Measurements from ENCODE around the gene MAP2K5. TPM values are rescaled to one million over a fixed set of nuclear protein-coding genes. Genes with fewer than 3 reads are reported as not detected.

MAP2K5 gene
- total RNA-seq, 2 donors from 2014 or later: 14.5 to 24.7 TPM

- Mint-ChIP-seq H3K27ac (no peak overlapping the region), H3K4me1 (ENCODE audit: low read depth in 2 of 2) (no peaks in the 10 kb centered on the region), H3K36me3 (no peaks in the 10 kb centered on the region), H3K4me3 (no peak overlapping the region), H3K9me3 (no peaks in the 10 kb centered on the region), H3K27me3 (no peaks in the 10 kb centered on the region)
- ATAC-seq (no peak), DNase-seq (ENCODE audit: low spot score) (no peak)
Measured at GRCh38 chr15:67803299-67803698, 260.8 kb downstream of the MAP2K5 start.

GRCh38 chr15:67803996-67804843 is 261.7 kb downstream of the MAP2K5 start:
- no peaks in the 10 kb centered on the region for H3K4me1 Mint-ChIP-seq (ENCODE audit: low read depth in 2 of 2)

DNA sequence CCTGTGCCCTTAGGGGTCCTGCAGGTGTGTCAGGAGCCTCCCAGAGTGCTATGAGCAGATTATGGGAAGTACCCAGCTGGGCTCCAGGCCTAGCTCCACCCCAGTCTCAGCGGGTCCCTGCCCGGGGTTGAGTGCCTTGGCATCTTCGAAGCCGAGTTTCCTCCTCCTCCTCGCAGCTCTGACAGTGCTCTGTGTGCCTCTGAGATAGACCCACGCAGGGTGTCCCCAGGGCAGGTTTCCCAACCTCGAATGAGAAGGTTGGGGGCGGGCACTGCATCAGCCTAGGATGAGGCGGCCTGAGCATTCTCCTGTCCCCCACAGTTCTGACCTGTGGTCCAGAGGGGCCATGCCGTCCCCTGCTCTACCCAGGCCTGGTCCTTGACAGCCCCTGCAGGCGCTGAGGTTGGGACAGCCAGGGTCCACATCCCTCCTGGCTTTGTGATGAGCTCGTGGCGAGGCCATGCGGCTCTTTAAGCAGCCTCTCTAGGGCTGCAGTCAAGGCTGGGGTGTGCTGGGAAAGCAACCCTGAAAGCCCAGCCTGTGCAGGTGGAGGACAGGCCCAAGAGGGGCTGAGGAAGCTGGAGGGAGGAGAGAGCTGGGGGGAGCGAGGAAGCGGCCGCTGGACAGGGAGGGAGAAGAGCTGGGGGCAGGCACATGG is 262.6 kb downstream of the MAP2K5 start:
- no peaks in the 10 kb centered on the region for H3K36me3 Mint-ChIP-seq
- H3K4me1 Mint-ChIP-seq (ENCODE audit: low read depth in 2 of 2): no peaks in the 10 kb centered on the region
- no peaks in the 10 kb centered on the region for H3K9me3 Mint-ChIP-seq
- DNase-seq (ENCODE audit: low spot score) (no peak), ATAC-seq (no peak)
- no peak overlapping the region for H3K4me3 Mint-ChIP-seq
- no peaks in the 10 kb centered on the region for H3K27me3 Mint-ChIP-seq
- no peak overlapping the region for H3K27ac Mint-ChIP-seq

More at GRCh38 chr15:67803996-67804843, 261.7 kb downstream of the MAP2K5 start:
- no peak for DNase-seq (ENCODE audit: low spot score)
- ATAC-seq: no peak
- H3K27me3 Mint-ChIP-seq: no peaks in the 10 kb centered on the region
- no peaks in the 10 kb centered on the region for H3K36me3 Mint-ChIP-seq
- no peak overlapping the region for H3K4me3 Mint-ChIP-seq
- H3K9me3 Mint-ChIP-seq: no peaks in the 10 kb centered on the region
- H3K27ac Mint-ChIP-seq: no peak overlapping the region

DNA sequence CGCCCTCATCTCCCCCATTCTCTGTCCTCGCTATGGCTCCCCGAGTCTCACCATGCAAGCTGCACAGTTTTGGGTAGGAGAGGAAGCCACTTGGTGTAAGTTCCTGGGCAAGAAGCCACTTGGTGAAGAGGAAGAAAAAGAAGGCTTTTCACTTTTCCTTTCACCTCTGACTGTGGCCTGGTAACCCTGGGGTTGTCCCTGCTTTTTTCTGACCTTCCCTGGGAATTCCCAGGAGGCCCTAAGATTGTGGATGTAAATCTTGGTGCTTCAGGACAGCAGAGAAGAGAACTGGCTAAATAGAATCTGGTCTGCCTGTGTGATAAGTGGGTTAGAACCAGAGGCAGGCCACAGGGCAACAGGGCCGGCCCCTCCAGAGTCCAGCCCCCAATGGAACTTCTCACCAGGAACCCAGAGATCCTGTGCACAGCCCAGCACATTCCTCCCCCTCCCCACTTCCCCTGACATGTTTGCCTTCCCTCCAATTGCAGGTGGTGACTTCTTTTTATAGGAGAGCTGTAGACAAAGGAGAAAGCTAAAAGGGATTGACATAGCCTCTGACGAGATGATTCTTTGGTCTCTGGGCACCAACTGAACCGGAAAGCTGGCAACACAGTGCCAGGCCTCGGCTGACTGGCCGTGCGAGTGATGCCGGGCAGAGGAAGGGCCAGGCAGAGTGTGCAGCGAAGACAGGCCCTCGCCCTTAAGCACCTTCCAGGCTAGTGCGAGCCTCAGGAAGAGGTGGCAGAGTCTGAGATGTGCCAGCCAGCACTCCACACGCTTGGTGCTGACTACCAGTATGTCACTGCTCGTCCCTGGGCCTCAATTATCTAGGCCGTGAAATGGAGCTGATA is 263.4 kb downstream of the MAP2K5 start:
- DNase-seq (ENCODE audit: low spot score) (no peak), ATAC-seq (no peak)
- Mint-ChIP-seq H3K27me3 (no peaks in the 10 kb centered on the region), H3K4me1 (ENCODE audit: low read depth in 2 of 2) (no peaks in the 10 kb centered on the region), H3K27ac (no peak overlapping the region), H3K36me3 (no peaks in the 10 kb centered on the region), H3K4me3 (no peak overlapping the region), H3K9me3 (no peaks in the 10 kb centered on the region)

GRCh38 chr15:67806536-67806935 is 264.0 kb downstream of the MAP2K5 start:
- Mint-ChIP-seq H3K9me3 (no peaks in the 10 kb centered on the region), H3K27me3 (no peaks in the 10 kb centered on the region), H3K36me3 (no peaks in the 10 kb centered on the region), H3K27ac (no peak overlapping the region), H3K4me3 (no peak overlapping the region), H3K4me1 (ENCODE audit: low read depth in 2 of 2) (no peaks in the 10 kb centered on the region)
- ATAC-seq: no peak
- DNase-seq (ENCODE audit: low spot score): no peak

GRCh38 chr15:67807141-67807540 is 264.6 kb downstream of the MAP2K5 start:
- Mint-ChIP-seq H3K36me3 (no peaks in the 10 kb centered on the region), H3K4me3 (no peak overlapping the region), H3K9me3 (no peaks in the 10 kb centered on the region), H3K4me1 (ENCODE audit: low read depth in 2 of 2) (no peaks in the 10 kb centered on the region), H3K27ac (no peak overlapping the region), H3K27me3 (no peaks in the 10 kb centered on the region)
- DNase-seq (ENCODE audit: low spot score) (no peak), ATAC-seq (no peak)

- DNase-seq (ENCODE audit: low spot score) (no peak), ATAC-seq (no peak)
- Mint-ChIP-seq H3K9me3 (no peaks in the 10 kb centered on the region), H3K27me3 (no peaks in the 10 kb centered on the region), H3K4me3 (no peak overlapping the region), H3K36me3 (no peaks in the 10 kb centered on the region), H3K4me1 (ENCODE audit: low read depth in 2 of 2) (no peaks in the 10 kb centered on the region), H3K27ac (no peak overlapping the region)
Measured at GRCh38 chr15:67807836-67808235, 265.3 kb downstream of the MAP2K5 start.

GRCh38 chr15:67808821-67809220 is 266.3 kb downstream of the MAP2K5 start:
- no peaks in the 10 kb centered on the region for H3K36me3 Mint-ChIP-seq
- ATAC-seq (no peak), DNase-seq (ENCODE audit: low spot score) (no peak)
- no peaks in the 10 kb centered on the region for H3K9me3 Mint-ChIP-seq
- H3K4me1 Mint-ChIP-seq (ENCODE audit: low read depth in 2 of 2): no peaks in the 10 kb centered on the region
- no peak overlapping the region for H3K27ac Mint-ChIP-seq
- no peaks in the 10 kb centered on the region for H3K27me3 Mint-ChIP-seq
- no peak overlapping the region for H3K4me3 Mint-ChIP-seq

GRCh38 chr15:67809441-67809840 is 266.9 kb downstream of the MAP2K5 start:
- no peaks in the 10 kb centered on the region for H3K9me3 Mint-ChIP-seq
- no peak overlapping the region for H3K27ac Mint-ChIP-seq
- H3K27me3 Mint-ChIP-seq: no peaks in the 10 kb centered on the region
- DNase-seq (ENCODE audit: low spot score) (no peak), ATAC-seq (no peak)
- H3K4me3 Mint-ChIP-seq: no peak overlapping the region
- no peaks in the 10 kb centered on the region for H3K36me3 Mint-ChIP-seq
- H3K4me1 Mint-ChIP-seq (ENCODE audit: low read depth in 2 of 2): no peaks in the 10 kb centered on the region

- no peak overlapping the region for H3K4me3 Mint-ChIP-seq
- H3K9me3 Mint-ChIP-seq: no peaks in the 10 kb centered on the region
- H3K36me3 Mint-ChIP-seq: no peaks in the 10 kb centered on the region
- H3K27me3 Mint-ChIP-seq: no peaks in the 10 kb centered on the region
- H3K27ac Mint-ChIP-seq: no peak overlapping the region
- H3K4me1 Mint-ChIP-seq (ENCODE audit: low read depth in 2 of 2): no peaks in the 10 kb centered on the region
- DNase-seq (ENCODE audit: low spot score) (no peak), ATAC-seq (no peak)
Measured at GRCh38 chr15:67809866-67810265, 267.4 kb downstream of the MAP2K5 start.

DNA sequence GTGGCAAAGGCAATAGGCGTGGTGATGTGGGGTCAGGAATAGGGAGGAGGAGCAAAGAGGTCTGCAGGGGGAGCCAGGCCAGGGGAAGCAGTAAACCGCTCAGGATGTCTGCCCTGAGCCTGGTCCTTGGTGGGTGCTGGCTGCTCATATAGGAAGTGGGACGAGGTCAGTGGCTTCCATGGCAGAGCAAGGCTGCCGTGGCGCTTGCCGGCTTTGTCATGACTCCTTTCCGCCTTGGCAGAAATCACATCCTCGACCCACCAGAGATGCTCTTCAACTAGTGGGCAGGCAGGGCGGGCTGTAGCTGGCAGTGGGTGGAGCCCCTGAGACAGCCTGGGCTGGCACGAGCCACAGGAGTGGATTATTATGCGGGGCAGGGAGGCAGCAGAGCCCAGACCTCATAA is 269.7 kb downstream of the MAP2K5 start:
- no peaks in the 10 kb centered on the region for H3K36me3 Mint-ChIP-seq
- ATAC-seq: no peak

GRCh38 chr15:67813104-67813634 is 270.7 kb downstream of the MAP2K5 start:
- DNase-seq (ENCODE audit: low spot score): no peak
- Mint-ChIP-seq H3K27ac (no peak overlapping the region), H3K4me3 (no peak overlapping the region), H3K27me3 (peaks cover 7 to 12% of the 10 kb centered on the region in 2 donors), H3K9me3 (no peaks in the 10 kb centered on the region), H3K4me1 (ENCODE audit: low read depth in 2 of 2) (no peaks in the 10 kb centered on the region), H3K36me3 (no peaks in the 10 kb centered on the region)
- ATAC-seq: no peak

More for the DNA sequence above, 269.7 kb downstream of the MAP2K5 start:
- H3K4me3 Mint-ChIP-seq: no peak overlapping the region
- no peaks in the 10 kb centered on the region for H3K9me3 Mint-ChIP-seq
- DNase-seq (ENCODE audit: low spot score): no peak
- H3K4me1 Mint-ChIP-seq (ENCODE audit: low read depth in 2 of 2): no peaks in the 10 kb centered on the region
- peaks cover 3 to 8% of the 10 kb centered on the region in 2 donors for H3K27me3 Mint-ChIP-seq
- no peak overlapping the region for H3K27ac Mint-ChIP-seq

DNA sequence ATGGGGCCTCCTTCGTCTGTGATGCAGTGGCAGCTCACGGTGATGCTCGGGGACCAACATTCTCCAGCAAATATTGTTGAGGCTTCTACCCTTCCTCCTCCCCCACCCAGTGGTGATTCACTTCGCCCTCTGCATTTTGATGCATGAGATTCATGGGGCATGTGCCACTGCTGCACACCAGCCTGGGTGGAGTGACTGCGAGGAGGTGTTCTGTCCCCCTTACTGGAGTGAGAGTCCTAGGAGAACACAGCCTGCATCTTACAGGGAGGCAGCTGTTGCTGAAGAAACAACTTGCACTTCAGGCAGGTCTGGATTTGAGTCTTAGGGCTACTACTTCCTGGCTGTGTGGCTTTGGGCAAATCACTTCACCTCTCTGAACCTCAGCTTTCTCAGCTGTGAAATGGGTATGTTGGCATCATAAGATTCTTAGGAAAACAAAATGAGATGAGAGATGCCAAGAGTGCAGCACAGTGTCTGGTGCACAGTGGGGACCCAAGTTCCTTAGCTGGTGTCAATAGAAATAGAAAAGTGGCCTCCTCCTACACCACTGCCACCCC is 272.6 kb downstream of the MAP2K5 start:
- Mint-ChIP-seq H3K27me3 (peaks cover 11 to 16% of the 10 kb centered on the region in 2 donors), H3K4me1 (ENCODE audit: low read depth in 2 of 2) (no peaks in the 10 kb centered on the region), H3K27ac (no peak overlapping the region), H3K36me3 (no peaks in the 10 kb centered on the region), H3K4me3 (no peak overlapping the region), H3K9me3 (no peaks in the 10 kb centered on the region)
- DNase-seq (ENCODE audit: low spot score) (no peak), ATAC-seq (no peak)
